Cerebellar cortex (tissue), 1 donor: ENCODE measurements around the gene LAMB2.

Experiments used
- DNase-seq: peaks from one replicate; pipeline ENCODE4 v3.0.0-alpha.2; 2015; ENCODE audit warnings: low spot score

Gene LAMB2

DNA sequence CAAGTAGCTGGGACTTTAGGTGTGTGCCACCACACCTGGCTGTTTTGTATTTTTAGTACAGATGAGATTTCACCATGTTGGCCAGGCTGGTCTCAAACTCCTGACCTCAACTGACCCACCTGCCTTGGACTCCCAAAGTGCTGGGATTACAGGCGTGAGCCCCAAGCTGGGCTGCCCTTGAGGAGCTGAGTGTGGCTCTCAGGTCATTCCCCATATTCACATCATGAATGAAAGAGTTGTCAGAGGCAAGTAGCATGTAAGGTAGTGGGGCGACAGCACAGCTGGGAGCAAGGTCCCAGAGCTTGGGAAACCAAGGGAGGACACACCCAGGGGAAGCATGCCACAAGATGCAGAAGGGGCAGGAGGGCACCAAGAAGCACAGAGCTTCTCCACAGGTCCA, 28.3 kb upstream of the LAMB2 start:
- DNase-seq: no peak

DNA sequence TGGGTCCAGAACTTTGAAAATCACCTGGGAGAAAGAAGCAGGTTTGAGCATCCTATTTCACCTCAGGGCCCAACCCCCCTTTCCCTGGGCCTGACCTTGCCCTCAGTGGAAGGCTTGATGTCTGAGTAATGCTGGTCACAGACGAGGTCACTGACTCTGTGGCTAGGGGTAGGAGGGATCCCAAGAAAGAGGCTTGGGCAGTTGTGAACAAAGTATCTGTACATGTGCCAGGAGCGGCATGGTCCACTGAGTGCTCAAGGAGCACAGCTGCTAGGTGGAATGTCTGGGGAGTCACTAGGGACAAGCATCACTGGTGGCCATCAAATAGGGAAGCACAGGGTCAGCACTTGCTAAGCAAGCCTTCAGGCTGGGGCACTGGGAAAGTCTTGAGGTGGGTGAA, 25.9 kb upstream of the LAMB2 start:
- no peak for DNase-seq

DNA sequence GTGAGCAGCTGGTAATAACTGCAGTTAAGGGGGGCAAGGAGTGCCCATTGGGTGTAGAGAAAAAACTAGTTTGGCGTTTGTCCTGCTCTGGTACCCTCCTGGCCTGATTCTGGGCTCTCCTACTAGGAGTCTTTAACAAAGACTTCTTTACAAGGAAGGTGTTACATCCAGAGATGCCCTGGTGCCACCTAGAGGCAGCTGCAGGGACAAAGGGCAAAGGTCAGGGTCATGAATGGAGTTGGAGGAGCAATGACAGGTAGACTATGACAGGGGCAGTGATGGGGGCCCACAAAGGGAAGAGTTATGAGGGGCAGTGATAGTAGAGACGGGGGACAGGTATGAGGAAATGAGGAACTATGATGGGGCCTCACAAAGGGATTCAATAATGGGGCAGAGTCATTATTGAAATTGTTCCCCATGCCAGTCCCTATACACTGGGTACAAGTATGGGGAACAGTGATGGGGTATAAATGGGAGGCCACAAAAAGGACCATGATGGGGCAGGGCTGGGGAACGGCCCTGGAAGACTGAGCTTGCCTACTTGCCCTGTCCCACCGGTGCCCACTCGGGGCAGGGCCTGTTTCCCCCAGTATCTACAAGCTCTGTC, 25.4 kb upstream of the LAMB2 start:
- no peak for DNase-seq

DNA sequence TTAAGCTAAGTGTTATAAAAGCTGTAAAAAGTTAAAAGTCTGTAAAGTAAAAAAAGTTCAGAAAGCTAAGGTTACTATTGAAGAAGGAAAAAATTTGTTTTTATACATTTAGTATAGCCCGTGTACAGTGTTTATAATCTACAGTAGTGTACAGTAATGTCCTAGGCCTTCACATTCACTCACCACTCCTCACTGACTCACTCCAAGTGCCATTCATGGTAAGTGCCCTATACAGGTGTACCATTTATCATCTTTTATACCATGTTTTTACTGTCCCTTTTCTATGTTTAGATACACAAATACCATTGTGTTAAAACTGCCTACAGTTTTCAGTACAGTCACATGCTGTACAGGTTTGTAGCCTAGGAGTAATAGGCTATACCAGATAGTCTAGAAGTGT, 24.4 kb upstream of the LAMB2 start:
- no peak for DNase-seq

DNA sequence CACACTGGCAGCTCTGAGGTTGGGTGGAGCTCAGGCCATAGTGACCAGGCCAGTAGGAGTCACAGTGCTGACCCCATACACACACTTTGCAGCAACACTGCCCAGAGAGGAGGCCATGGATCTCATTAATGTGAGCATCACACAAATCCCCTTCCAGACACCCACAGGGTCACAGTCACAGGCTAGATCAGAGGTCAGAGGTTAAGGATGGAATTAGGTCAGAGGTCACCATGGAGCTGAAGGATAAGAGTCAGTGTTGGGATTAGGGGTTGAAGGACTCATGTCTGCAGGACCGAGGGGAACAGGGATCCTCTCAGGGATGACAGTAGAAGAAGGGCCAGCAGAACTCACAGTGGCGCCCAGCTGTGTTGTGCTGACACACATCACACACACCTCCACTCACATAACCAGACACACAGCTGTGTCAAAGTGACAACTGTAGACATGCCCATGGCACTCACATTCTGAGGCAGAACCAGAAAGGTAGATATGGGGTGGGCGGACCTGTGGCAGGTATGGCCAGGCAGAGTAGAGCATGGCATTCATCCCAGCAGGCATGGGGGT, 20.6 kb upstream of the LAMB2 start:
- DNase-seq: no peak

DNA sequence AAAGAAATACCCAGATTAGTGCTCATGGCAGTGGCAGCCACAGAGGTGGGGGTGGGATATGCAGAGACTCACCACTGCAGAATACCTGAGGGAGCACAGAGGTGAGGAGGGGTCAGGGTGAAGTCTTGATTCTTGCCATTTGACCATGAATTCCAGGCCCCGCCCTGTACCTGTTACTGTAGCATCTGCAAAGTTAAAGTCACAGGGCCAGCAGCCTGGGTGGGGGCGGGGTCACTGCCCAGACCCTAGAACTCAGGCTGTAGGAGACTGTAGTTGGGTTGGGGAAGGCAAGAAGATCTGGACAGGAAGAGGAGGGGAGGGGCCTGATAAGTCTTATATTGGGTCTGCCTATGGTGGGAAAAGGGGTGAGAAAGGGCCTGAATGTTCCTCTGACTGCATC, 18.8 kb upstream of the LAMB2 start:
- no peak for DNase-seq

DNA sequence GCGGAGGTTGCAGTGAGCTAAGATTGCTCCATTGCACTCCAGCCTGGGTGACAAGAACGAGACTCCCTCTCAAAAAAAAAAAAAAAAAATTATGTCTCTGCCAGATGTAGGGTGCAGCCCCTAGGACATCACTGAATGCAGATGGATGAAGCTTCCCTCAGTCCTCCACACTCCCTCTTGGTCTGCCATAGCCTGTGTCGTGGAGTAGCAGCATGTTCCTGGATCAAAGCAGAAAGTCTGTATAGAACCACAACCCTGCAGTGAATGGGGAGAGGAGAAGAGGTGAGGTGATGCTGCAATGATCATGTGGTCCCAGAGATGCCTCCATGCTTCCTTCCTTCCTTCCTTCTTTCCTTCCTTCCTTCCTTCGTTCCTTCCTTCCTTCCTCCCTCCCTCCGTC, 15.3 kb upstream of the LAMB2 start:
- DNase-seq: no peak

DNA sequence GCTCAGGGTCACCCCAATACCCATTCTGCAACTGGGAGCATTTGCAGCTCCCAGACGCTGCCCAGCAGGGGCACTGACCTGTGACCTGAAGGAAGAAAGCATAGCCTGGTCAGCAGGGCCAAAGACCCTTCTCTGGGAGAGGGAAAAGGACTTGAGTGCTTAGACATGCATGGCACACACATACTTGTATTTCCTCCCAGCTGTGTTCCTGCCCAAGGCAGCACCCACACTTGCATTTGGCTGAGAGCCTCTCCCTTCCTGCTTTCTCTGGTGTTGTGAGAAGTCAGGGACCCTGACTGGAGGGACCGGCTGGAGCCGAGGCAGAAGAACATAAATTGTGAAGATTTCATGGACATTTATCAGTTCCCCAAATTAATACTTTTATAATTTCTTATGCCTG, 7.2 kb upstream of the LAMB2 start:
- no peak for DNase-seq

DNA sequence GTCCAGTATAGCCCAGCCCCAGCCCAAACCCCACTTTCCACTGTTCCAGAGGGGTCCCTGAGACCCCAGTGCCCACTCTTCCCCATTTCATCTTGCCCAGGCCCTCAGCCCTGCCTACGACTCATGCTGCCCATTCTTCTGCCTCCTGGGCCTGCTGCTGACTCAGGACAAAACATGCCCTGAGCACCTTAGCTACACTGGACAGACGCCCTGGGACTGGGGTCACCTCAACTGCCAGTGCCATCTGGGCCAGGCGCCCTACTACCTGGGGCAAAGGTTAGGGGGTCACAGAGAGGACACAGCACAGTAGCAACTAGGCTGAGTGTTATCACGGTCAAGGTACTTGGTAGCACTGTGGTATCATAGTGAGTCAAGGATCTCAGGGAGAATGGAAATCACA, 2.6 kb upstream of the LAMB2 start:
- no peak for DNase-seq

DNA sequence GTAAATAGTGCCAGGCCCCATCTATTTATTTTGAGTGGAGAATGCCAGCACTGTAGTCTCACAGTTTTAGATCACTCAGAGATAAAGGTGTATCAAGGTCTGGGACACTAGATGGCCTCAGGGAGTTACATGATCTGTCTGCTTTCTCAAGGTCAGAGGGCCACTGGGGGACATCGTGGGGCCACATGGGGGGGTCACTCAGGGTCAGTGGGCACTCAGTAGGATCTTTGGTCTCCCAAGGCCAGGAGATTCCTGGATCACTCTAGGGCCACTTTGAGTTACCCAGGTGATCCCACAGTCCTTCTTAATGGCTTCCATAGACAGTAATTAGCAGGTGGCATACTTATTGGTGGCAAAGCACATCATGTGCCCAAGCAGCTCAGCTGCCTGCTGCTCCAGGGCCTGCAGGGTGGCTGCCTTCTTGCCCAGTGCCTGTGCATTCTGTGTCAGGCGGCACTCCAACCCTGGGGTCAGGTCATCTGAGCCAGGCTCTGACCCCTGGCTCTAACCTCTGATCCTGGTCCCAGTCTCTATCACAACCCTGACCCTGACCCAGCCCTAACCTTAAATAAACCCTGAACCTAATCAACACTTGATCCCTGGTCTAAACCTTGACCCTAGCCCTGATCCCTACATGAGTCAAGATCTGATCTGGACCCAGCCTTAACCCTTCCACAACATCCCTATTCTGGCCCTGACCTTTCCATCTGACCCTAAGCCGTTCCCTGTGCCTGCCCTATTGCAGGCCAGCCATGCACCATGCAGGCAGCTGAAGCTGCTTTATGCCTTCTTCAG, 1.8 kb upstream of the LAMB2 start:
- DNase-seq: no peak

DNA sequence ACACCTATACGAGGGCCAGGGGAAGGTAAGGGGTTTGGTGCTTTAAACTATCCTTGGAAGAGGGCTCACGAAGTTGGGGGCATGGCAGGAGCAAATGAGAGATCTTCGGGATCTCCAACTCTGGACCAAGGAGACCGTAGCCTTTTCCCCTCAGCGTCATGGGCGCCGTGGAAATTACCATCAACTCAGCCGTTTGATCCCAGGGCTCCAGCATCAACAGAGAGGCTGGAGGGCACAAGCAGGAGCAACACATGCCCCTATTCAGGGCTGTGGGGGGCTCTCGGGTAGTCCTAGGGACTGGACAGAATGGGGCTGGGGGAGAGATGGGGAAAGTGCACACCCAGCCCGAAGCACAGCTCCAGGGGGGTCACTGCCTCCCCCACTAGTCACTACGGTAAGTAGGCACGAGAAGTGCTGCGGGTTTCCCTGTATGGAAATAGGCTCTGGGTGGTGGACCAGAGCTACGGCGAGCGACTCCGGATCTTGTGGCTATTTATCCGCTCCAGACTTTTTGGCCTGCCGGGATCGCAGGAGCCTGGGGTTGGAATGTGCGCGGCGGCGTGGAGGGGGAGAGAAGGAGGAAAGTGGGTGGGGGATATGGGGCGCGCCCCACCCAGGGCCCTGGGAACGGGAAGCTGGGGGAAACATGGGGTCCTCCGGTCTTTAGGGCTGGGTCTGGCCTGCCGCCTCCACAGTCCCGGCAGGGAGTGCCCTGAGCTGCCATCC, 539 bp upstream of the LAMB2 start:
- peak; percentile 90 for DNase-seq

DNA sequence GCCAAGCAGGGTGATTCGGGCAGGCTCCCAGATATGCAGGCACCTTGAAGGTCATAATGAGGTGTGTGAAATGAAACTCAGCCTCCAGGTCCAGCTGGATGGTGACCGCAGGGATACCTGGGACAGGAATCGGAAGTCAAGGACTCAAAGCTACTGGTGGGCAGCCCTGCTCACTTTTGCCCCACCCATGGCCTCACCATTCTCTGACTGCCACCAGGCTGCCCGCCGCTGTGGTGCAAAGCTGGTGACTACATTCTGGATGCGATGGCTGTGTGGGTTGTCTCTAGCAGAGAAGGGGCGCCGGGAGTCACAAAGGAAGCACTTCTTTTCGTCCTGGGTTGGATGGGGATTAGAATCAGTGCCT, 795 bp downstream of the LAMB2 start:
- DNase-seq: no peak

DNA sequence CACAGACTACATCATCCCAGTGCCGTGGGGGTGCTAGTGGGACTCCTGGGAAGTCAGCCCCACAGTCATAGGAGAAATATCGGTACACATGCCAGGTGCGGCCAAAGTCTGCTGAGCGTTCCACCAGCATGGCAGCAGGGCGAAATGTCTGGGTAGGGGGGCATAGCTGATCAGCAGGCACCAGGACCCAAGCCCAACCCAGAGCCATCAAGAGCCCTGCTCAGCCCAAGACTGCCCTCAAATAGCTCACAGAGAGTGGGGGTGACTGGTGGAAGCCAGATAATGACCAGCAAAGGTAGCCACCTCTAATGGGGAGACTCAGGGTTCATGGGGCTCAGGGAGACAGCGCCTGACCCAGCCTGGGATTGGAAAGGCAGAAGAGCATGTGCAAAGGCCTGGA, 1.3 kb downstream of the LAMB2 start:
- no peak for DNase-seq

DNA sequence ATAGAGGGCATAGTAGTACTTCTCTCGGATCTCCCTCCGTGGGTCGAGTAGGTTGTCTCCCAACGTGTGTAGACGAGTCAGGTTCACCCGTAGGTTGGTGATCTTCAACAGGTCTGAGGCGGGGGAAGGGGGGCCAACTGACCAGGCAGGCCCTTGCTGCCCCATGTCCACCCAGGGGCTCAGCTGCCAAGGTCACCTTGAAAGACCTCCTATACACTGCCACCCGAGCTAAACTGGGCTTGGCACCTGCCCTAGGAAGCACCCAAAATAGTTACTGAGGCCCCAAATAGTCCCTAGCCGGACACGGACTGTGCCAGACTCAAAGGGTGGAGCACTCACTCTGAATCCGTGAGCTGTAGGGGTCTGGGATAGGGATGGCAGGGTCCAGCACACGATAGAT, 1.8 kb downstream of the LAMB2 start:
- DNase-seq: no peak

DNA sequence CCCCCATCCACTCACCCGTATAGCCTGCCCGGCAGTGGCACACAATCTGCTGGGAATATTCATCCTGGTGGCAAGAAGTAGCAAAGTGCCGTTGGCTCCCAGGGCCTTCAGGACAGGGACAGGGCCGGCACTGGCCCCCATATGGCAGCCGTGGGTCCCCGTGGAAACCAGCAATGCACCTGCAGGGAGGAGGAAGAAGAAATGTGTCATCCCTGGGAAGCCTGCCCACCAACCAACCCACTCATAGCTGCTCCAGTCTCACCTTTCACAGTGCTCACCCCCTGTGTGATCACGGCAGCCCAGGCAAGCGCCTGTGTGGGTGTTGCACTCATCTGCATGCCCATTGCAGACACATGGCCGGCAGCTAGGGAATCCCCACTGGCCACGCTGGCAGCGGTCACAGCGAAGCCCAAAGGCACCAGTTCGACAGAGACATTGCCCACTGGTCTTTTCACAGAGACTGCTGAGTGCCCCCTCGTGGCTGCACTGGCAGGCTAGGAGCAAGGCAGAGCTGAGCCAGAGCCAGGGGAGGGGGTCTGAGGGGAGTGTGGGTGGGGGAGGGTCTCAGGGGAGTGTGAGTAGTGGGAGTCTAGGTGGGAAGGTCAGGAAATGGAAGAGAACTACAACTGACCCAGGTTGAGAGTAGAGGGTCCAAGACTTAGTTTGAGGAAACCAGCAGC, 7.7 kb downstream of the LAMB2 start:
- peak; percentile 41 for DNase-seq

DNA sequence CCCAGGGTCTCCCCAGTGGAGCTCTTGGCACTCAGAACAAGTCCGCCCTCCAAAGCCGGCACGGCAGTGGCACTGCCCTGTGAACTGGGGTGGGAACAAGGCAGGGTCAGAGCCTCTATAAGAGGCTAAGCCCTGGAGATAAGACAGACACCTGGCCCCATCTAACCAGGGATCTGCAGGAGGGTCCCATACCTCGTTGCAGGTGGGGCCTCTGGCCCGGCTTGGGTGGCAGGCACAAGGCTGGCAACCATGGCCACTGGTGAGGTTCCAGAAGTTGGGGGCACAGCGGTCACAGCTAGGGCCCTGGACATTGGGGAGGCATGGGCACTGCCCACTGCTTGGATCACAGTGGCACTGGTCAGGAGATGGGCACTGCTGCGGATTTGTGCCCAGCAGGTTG, 8.6 kb downstream of the LAMB2 start:
- no peak for DNase-seq

DNA sequence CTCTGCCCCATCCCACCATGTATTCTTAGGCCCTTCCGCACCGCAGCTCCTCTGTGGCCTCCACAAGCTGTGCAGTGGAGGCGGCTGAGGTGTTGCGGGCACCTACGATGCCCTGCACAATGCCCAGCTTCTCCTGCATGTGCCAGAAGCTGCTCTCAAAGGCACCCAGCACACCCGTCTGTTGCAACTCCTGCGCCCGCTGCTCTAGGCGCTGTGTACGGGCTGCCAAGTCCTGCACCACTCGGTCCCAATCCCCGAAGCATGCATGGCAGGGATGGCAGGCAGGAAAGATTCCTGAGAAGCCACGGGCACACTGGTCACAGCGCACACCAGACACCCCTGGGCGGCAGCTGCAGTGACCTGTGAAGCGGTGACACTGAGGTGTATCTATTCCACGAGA, 9.2 kb downstream of the LAMB2 start:
- DNase-seq: no peak

DNA sequence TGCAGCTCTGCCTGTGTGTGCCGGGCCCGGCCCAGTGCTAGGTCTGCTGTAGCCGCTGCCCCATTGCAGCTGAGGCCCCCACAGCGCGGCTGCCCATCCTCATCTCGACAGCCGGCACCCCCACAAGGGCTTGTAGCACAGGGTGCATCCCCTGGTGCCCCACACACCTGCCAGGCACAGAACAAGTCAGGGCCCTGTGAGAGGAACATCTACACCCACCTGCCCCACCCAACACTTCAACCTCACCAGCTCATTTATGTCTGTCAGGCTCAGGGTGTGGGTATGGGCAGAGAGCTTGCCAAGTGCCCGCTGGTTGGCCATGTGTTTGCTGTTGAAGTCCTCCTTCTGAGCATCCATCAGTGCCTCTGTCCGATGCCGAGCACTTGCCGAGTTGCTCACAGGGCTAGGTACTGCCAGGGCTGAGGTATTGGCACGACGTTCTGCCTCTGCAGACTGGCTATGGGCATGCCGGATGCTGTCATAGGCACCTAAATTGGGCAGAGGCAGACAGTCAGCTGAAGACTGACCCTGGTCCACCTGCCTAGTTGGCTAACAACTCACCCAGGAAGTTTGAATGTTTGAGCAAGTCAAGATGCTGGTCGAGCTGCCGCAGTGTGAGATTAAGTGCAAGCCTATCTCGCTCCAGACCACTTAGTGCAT, 9.8 kb downstream of the LAMB2 start:
- DNase-seq: no peak

DNA sequence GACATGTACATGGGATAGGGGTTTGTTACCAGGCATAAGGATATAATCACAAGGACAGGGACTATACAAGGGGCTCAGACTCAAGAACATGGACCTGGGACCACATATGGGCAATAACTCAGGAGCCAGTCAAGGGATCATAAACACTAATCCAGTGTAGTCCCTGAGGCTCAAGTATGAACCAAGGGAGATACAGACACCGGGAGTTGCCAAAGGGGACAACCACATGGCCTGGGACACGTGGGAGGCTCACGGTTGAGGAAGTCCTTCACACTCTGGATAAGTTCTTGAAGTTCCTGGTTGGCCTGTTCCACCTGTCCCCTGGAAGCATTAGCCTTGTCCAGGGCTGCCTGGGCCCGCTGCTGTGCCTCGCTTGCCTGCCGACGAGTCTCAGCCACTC, 10.4 kb downstream of the LAMB2 start:
- DNase-seq: no peak

DNA sequence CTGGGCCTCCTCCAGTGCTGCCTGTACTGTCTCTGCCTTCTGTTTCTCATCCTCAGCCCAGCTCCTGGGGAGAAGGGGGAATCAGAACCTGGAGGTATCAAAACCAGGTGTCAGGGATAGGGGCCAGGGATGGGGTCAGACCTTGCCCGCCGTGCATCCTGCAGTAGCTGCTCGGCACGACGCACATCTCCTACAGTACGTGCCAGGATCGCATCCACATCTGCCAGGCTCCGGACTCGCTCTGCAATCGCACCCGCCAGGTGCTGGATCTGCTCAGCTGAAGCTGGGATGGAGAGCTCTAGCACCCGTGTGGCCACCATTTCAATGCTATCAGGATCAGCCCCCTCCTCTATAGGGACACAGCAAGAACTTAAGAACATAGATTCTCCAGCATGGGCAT, 10.8 kb downstream of the LAMB2 start:
- DNase-seq: no peak

DNA sequence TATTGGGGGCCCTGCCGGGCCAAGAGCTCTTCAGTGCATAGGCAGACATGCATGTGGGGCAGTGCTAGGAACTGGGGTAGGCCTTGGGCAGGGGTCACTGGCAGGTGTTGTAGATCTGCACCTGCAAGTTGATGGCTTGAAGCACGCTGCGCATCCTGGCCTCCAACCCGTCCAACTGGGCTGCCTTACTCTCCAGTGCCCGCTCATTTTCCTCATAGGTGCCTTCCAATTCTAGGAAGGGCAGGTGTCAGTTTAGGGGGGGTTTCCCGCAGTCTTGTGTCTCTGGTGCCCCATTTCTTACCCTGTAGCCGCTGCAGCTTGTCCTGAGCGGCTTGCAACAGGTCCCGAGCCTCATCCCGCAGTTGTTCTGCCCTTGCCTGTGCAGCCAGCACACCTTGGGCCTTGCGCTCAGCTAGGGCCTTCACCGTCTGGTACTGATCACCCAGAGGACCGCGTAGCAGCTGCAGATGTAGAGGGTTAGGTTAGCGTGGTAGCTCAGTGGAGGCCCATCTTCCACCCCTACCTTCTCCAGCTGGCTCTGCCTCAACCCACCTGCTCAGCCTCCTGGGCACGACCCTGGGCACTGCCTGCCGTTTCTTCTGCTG, 11.6 kb downstream of the LAMB2 start:
- peak; percentile 20 for DNase-seq
